HAP-1 (cell line): ENCODE measurements around the gene TPM1.
A peak's percentile ranks its signal among the peaks of the same experiment; 100 is the strongest.

Experiments used
- DNase-seq, 2 experiments: peaks; one replicate each; pipeline ENCODE4 v3.0.0-alpha.2; 2016 to 2020; ENCODE audit warnings: low spot score in 2 of 2
- H3K27me3 ChIP-seq: fragments of 250-450 bp; sonication (Bioruptor Pico); 2 replicates; pipeline ENCODE4 v1.5.1; 2020; ENCODE audit warnings: low read depth, mild to moderate bottlenecking, moderate library complexity
- H3K36me3 ChIP-seq: fragments of 250-450 bp; sonication (Bioruptor Pico); replicated peaks from 2 replicates; pipeline ENCODE4 v1.5.1; 2020; ENCODE audit warnings: mild to moderate bottlenecking
- H3K4me1 ChIP-seq: fragments of 250-450 bp; sonication (Bioruptor Pico); 2 replicates; pipeline ENCODE4 v1.5.1; 2020; ENCODE audit warnings: mild to moderate bottlenecking
- H3K4me3 ChIP-seq: fragments of 250-450 bp; sonication (Bioruptor Pico); 2 replicates; pipeline ENCODE4 v1.5.1; 2020; ENCODE audit warnings: mild to moderate bottlenecking, moderate library complexity
- H3K9me3 ChIP-seq: fragments of 250-450 bp; sonication (Bioruptor Pico); 2 replicates; pipeline ENCODE4 v1.5.1; 2020; ENCODE audit warnings: mild to moderate bottlenecking, moderate library complexity
- in situ Hi-C: fragments of 300-500 bp; cut with MboI; formaldehyde crosslinking; loops from 3 replicates; pipeline ENCODE4 v1.14.3; 2020; ENCODE audit warnings: low sequenced_read_pairs, inconsistent platforms, mixed read lengths

The TPM1 gene

GRCh38 chr15:63073497-63074172, 31.1 kb downstream of the TPM1 start:
- H3K9me3 ChIP-seq: no peaks in the 10 kb centered on the region
- no peak overlapping the region for H3K4me3 ChIP-seq
- H3K4me1 ChIP-seq: peaks cover 45% of the 10 kb centered on the region
- peaks cover 38% of the 10 kb centered on the region for H3K36me3 ChIP-seq
- no peaks in the 10 kb centered on the region for H3K27me3 ChIP-seq
- in situ Hi-C loops: no loop called here
- DNase-seq: no peak

GRCh38 chr15:63075015-63075983, 32.8 kb downstream of the TPM1 start:
- Histone ChIP-seq H3K36me3 (peaks cover 26% of the 10 kb centered on the region), H3K9me3 (no peaks in the 10 kb centered on the region), H3K4me1 (peaks cover 52% of the 10 kb centered on the region), H3K4me3 (no peak overlapping the region), H3K27me3 (no peaks in the 10 kb centered on the region)
- DNase-seq: no peak
- in situ Hi-C loops: no loop called here

- Histone ChIP-seq H3K4me1 (peaks cover 57% of the 10 kb centered on the region), H3K9me3 (no peaks in the 10 kb centered on the region), H3K27me3 (no peaks in the 10 kb centered on the region), H3K36me3 (peaks cover 17% of the 10 kb centered on the region), H3K4me3 (no peak overlapping the region)
- no peak for DNase-seq
- in situ Hi-C loops: no loop called here
These were observed 33.6 kb downstream of the TPM1 start for GRCh38 chr15:63075984-63076713.

- H3K27me3 ChIP-seq: no peaks in the 10 kb centered on the region
- DNase-seq: peak in 1 of 2 experiments; percentile 64
- in situ Hi-C loops: no loop called here
- H3K4me3 ChIP-seq: no peak overlapping the region
- H3K9me3 ChIP-seq: no peaks in the 10 kb centered on the region
- H3K36me3 ChIP-seq: peaks cover 12% of the 10 kb centered on the region
- H3K4me1 ChIP-seq: peaks cover 58% of the 10 kb centered on the region
These were observed 34.1 kb downstream of the TPM1 start for GRCh38 chr15:63076714-63077046.

- Histone ChIP-seq H3K27me3 (no peaks in the 10 kb centered on the region), H3K4me1 (peaks cover 59% of the 10 kb centered on the region), H3K4me3 (no peak overlapping the region), H3K9me3 (no peaks in the 10 kb centered on the region), H3K36me3 (no peaks in the 10 kb centered on the region; the same call in 1 of the 2 replicates)
- in situ Hi-C loops: no loop called here
- DNase-seq: no peak
These were observed 35.4 kb downstream of the TPM1 start for GRCh38 chr15:63077952-63078351.

- Histone ChIP-seq H3K27me3 (no peaks in the 10 kb centered on the region), H3K4me1 (peaks cover 60% of the 10 kb centered on the region), H3K4me3 (no peak overlapping the region), H3K9me3 (no peaks in the 10 kb centered on the region), H3K36me3 (no peaks in the 10 kb centered on the region)
- no peak for DNase-seq
- in situ Hi-C loops: no loop called here
These were observed 37.5 kb downstream of the TPM1 start for GRCh38 chr15:63079947-63080626.

GRCh38 chr15:63080634-63081250, 38.2 kb downstream of the TPM1 start:
- H3K27me3 ChIP-seq: no peaks in the 10 kb centered on the region
- H3K4me1 ChIP-seq: peaks cover 60% of the 10 kb centered on the region
- H3K36me3 ChIP-seq: no peaks in the 10 kb centered on the region
- in situ Hi-C loops: no loop called here
- DNase-seq: no peak
- H3K4me3 ChIP-seq: no peak overlapping the region
- no peaks in the 10 kb centered on the region for H3K9me3 ChIP-seq

GRCh38 chr15:63082366-63082765, 39.8 kb downstream of the TPM1 start:
- Histone ChIP-seq H3K4me3 (no peak overlapping the region), H3K36me3 (no peaks in the 10 kb centered on the region), H3K27me3 (no peaks in the 10 kb centered on the region), H3K4me1 (peaks cover 56% of the 10 kb centered on the region), H3K9me3 (no peaks in the 10 kb centered on the region)
- in situ Hi-C loops: no loop called here
- DNase-seq: no peak

GRCh38 chr15:63083044-63083443, 40.5 kb downstream of the TPM1 start:
- in situ Hi-C loops: no loop called here
- no peak overlapping the region for H3K4me3 ChIP-seq
- H3K36me3 ChIP-seq: no peaks in the 10 kb centered on the region
- DNase-seq: no peak
- H3K4me1 ChIP-seq: peaks cover 50% of the 10 kb centered on the region
- no peaks in the 10 kb centered on the region for H3K27me3 ChIP-seq
- no peaks in the 10 kb centered on the region for H3K9me3 ChIP-seq

- peaks cover 45% of the 10 kb centered on the region for H3K4me1 ChIP-seq
- H3K9me3 ChIP-seq: no peaks in the 10 kb centered on the region
- H3K4me3 ChIP-seq: no peak overlapping the region
- H3K27me3 ChIP-seq: no peaks in the 10 kb centered on the region
- no peaks in the 10 kb centered on the region for H3K36me3 ChIP-seq
- DNase-seq: no peak
- in situ Hi-C loops: no loop called here
These were observed 41.0 kb downstream of the TPM1 start for GRCh38 chr15:63083541-63083940.

GRCh38 chr15:63084806-63085205, 42.3 kb downstream of the TPM1 start:
- Histone ChIP-seq H3K27me3 (no peaks in the 10 kb centered on the region), H3K4me1 (peaks cover 37% of the 10 kb centered on the region), H3K36me3 (no peaks in the 10 kb centered on the region), H3K4me3 (no peak overlapping the region), H3K9me3 (no peaks in the 10 kb centered on the region)
- no peak for DNase-seq
- in situ Hi-C loops: no loop called here

- H3K27me3 ChIP-seq: no peaks in the 10 kb centered on the region
- no peaks in the 10 kb centered on the region for H3K9me3 ChIP-seq
- no peak for DNase-seq
- H3K36me3 ChIP-seq: no peaks in the 10 kb centered on the region
- in situ Hi-C loops: no loop called here
- peaks cover 37% of the 10 kb centered on the region for H3K4me1 ChIP-seq
- no peak overlapping the region for H3K4me3 ChIP-seq
These were observed 42.7 kb downstream of the TPM1 start for GRCh38 chr15:63085289-63085688.

GRCh38 chr15:63086271-63086670, 43.7 kb downstream of the TPM1 start:
- in situ Hi-C loops: no loop called here
- H3K4me3 ChIP-seq: no peak overlapping the region
- no peaks in the 10 kb centered on the region for H3K9me3 ChIP-seq
- H3K36me3 ChIP-seq: no peaks in the 10 kb centered on the region
- H3K4me1 ChIP-seq: peaks cover 31% of the 10 kb centered on the region
- no peaks in the 10 kb centered on the region for H3K27me3 ChIP-seq
- DNase-seq: no peak
